Activated CD8-positive, alpha-beta memory T cell treated with anti-CD3 and anti-CD28 coated beads for 36 hours (primary cell): ENCODE data around the gene C5AR1. TPM values are rescaled to one million over a fixed set of nuclear protein-coding genes. Genes with fewer than 3 reads are reported as not detected.
"Not testable (repeated sequence)": the region's sequence is repeated elsewhere in the genome, so short reads cannot be mapped to it uniquely, and the experiment has no call there.

Experiments used
- CTCF ChIA-PET: fragments of 350-600 bp; sonication (Branson Sonifier 250); formaldehyde crosslinking; loops from one replicate; lab custom pipeline; 2021; ENCODE audit warnings: antibody characterized with exemption; lab: Charles Lee
- POLR2A ChIA-PET: fragments of 350-600 bp; sonication (Branson Sonifier 250); formaldehyde crosslinking; loops from one replicate; lab custom pipeline; 2021; ENCODE audit warnings: antibody characterized with exemption; lab: Charles Lee
- total RNA-seq, 2 experiments: library from RNA; stranded (reverse); gene quantifications; one replicate each; pipeline ENCODE4 v1.2.3, GENCODE V29; 2021

Gene C5AR1
- total RNA-seq, 2 experiments from 2014 or later = 0.86 to 0.99 TPM

DNA sequence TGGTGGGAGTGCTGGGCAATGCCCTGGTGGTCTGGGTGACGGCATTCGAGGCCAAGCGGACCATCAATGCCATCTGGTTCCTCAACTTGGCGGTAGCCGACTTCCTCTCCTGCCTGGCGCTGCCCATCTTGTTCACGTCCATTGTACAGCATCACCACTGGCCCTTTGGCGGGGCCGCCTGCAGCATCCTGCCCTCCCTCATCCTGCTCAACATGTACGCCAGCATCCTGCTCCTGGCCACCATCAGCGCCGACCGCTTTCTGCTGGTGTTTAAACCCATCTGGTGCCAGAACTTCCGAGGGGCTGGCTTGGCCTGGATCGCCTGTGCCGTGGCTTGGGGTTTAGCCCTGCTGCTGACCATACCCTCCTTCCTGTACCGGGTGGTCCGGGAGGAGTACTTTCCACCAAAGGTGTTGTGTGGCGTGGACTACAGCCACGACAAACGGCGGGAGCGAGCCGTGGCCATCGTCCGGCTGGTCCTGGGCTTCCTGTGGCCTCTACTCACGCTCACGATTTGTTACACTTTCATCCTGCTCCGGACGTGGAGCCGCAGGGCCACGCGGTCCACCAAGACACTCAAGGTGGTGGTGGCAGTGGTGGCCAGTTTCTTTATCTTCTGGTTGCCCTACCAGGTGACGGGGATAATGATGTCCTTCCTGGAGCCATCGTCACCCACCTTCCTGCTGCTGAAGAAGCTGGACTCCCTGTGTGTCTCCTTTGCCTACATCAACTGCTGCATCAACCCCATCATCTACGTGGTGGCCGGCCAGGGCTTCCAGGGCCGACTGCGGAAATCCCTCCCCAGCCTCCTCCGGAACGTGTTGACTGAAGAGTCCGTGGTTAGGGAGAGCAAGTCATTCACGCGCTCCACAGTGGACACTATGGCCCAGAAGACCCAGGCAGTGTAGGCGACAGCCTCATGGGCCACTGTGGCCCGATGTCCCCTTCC, 10.5 kb downstream of the C5AR1 start:
- ChIA-PET POLR2A (no interaction called here), CTCF (no interaction called here)

DNA sequence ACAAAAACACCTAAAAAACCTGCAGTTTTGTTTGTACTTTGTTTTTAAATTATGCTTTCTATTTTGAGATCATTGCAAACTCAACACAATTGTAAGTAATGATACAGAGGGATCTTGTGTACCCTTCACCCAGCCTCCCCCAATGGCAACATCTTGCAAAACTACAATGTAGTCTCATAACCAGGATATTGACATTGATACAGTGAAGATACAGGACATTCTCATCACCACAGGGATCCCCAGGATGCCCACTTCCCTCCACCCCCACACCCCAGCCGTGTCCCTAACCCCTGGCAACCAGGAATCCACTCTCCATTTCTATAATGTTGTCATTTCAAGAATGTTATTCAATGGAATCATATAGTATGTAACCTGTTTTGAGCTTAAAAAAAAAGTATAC, 12.0 kb downstream of the C5AR1 start:
- POLR2A ChIA-PET = no interaction called here
- CTCF ChIA-PET = no interaction called here

DNA sequence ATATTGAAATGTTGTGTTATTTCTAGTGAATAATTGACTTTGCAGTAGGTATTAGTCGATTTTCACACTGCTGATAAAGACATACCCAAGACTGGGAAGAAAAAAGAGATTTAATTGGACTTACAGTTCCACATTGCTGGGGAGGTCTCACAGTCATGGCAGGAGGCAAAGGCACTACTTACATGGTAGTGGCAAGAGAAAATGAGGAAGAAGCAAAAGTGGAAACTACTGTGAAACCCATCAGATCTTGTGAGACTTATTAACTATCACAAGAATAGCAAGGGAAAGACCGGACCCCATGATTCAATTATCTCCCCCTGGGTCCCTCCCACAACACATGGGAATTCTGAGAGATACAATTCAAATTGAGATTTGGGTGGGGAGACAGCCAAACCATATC, 12.4 kb downstream of the C5AR1 start:
- CTCF ChIA-PET = no interaction called here
- POLR2A ChIA-PET = no interaction called here

DNA sequence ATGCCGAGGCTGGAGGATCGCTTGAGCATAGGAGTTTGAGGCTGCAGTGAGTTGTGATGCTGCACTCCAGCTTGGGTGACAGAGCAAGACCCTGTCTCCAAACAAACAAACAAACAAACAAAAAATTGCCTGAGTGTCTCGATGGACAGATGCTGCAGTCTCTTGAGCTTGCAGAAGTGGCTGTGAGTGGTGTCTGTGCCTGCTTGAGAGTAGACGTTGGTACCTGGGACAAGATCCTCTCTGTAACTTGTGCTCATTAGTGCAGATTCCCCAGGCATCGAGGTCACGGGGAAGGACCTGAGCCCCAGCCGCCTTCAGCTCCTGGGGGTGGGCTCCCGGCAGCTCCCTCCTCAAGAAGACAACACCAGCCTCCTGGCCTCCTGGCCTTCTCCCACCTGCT, 13.7 kb downstream of the C5AR1 start:
- ChIA-PET CTCF (interaction anchor here (0.5 kb wide), 1 partner anchor 463 kb away, joined by 5 read pairs; no protein-coding TSS in a partner anchor), POLR2A (interaction anchor here (0.7 kb wide), 1 partner anchor 105 kb away, joined by 3 read pairs; no protein-coding TSS in a partner anchor)

DNA sequence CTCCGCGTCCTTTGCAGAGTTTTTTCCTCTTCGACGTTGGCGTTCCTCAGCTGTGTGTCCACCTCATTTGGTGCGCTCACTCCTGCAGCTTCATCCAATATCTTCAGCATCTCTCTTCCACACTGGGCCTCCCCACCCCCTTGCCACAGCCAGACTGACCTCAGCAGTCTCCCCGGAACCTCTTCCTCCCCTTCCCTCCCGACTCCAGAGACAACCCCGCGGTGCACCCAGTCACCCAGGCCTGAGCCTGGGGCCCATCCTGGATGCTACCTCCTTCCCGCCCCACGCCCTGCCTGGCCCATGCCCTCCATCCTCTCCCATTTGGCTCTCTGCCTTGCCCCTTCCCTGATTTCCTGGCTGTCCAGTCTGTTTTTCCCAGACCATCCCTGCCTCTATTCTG, 14.2 kb downstream of the C5AR1 start:
- ChIA-PET CTCF (interaction anchor here (0.5 kb wide), 1 partner anchor 464 kb away, joined by 5 read pairs; no protein-coding TSS in a partner anchor), POLR2A (no interaction called here)

DNA sequence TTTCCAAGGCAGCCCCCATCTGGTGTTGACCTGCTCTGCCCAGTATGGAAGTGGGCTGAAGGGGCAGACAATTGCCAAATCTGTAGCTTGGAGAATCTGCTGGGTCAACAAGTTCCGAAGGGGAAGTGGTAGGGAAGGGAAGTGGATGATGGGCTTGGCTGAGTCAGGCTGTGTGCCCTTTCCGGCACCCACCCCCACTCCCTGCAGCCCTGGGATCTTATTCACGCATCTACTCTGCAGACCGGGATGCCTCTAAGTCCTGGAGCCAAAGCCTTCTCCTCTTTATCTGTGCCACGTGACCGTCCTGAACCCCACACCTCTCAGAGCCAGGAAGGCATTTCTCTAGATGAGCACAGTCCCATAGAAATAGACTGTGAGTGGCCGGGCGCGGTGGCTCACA, 14.8 kb downstream of the C5AR1 start:
- ChIA-PET POLR2A (no interaction called here), CTCF (no interaction called here)

DNA sequence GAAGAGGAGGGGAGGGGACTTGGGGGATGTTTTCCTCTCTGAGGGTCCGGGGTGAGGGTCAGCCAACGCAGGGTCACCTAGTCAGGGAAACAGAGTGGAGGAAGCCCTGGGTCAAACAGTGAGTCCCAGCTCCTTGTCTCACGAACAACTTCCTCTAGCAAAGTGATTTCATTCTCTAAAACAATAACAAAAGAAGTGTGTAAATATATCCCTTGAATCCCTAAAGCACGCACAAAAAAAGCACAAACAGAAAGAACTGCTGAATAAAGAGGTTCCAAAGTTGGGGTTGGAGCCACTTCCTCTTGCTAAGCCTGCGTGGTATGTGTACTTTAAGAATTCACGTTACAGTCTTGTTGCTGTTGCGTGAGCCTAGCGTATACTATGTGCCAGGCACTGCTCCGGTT, 20.8 kb downstream of the C5AR1 start:
- ChIA-PET POLR2A (no interaction called here), CTCF (no interaction called here)

DNA sequence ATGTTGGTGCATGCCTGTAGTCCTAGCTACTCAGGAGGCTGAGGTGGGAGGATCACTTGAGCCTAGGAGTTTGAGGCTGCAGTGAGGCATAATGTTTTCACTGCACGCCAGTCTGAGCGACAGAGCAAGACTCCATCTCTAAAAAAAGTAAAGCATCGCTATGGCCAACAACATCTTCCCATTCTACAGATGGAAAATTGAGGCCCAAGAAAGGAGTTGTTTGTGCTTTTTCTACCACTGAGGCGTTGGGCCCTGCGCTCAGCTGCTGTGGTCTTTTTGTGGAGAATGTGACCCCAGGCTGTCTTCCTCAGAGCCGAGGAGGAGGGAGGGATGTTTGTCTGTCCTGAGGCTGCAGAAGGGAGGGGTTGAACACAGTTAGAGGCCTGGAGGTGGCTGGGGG, 21.8 kb downstream of the C5AR1 start:
- ChIA-PET POLR2A (no interaction called here), CTCF (no interaction called here)

DNA sequence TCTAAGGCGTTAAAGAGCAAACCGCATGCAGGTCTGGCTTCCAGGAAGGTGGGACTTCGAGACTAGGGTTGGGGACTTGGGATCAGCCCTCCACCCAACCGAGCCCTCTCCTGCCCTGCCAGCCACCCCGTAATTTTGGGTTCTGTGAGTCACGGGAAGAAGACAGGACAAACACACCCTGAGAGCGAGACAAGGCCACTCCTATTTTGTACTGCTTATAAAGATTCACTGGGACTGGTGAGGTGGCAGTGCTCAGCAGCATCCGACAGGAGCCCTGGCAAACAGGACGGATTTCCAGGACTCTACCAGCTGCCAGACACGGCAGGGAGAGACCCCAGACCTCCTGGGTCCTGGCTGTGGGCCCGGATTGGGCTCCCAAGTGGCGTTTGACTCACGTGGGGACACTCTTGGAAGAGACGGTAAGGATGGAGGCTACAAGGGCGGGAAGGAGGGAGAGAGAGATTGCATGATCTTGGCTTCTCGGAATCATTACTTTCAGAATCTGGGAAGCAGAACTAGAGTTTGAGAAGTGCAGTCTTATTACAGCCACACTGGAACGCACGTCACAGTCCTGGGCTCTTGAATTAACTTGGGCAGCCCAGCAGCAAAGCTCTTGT, 22.4 kb downstream of the C5AR1 start, which contains the start of gene C5AR2:
TSS of gene C5AR2 (plus strand) at position 245 of the 617 bp plus-strand sequence. CDS start 8,625 bp downstream, outside the sequence.
- CTCF ChIA-PET = no interaction called here
- POLR2A ChIA-PET = no interaction called here

DNA sequence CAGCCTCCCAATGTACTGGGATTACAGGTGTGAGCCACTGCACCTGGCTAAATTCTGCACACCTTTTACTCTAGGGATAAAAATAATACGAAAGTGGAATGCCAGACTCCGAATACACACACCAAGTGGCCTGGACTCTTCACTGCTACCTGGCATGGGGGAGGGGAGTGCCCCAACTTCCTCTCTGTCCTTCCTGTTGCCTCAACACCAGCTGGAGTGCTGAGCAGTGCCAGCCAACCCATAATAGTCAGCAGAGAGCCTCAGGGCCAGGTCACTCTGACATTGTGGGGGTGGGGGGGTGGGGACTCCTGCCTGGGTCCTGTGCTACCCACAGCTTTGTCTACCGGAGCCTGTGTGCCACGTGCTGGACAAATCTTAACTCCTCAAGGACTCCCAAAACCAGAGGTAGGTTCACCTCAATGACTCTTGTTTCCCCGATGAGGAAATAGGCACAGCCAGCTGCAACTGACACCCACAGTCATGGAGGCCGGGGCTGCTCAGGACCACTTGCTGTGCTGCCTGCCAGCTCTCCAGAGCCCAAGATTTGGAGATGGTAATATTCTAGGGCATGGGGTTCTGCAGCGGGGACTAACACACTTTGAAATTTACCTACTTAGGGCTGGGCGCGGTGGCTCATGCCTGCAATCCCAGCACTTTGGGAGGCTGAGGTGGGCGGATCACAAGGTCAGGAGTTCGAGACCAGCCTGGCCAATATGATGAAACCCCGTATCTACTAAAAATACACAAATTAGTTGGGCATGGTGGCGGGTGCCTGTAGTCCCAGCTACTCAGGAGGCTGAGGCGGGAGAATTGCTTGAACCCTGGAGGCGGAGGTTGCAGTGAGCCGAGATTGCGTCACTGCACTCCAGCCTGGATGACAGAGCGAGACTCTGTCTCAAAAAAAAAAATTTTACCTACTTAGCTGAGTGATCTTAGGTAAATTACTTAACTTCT, 27.4 kb downstream of the C5AR1 start:
- POLR2A ChIA-PET, CTCF ChIA-PET: not testable (repeated sequence)

DNA sequence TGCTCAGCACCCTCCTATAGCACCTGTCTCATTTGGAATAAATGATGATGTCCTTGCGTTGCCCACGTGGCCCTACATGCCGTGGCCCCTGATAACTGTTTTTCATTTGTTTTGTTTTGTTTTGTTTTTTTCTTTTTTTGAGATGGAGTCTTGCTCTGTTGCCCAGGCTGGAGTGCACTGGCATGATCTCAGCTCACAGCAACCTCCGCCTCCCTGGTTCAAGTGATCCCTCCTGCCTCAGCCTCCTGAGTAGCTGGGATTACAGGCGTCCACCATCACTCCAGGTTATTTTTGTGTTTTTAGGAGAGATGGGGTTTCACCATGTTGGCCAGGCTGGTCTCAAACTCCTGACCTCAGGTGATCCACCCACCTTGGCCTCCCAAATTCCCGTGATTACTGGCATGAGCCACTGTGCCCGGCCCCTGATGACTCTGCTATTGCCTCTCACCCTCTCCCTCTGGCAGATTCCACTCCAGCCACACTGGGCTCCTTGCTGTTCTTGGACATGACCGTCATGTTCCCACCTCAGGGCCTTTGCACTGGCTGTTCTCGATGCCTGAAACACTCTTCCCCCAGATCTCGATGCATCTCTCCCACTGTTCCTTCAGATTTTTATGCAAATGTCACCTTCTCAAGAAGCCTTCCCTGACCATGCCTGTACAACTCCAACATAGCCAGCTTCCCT, 29.7 kb downstream of the C5AR1 start:
- POLR2A ChIA-PET = no interaction called here
- CTCF ChIA-PET = no interaction called here

DNA sequence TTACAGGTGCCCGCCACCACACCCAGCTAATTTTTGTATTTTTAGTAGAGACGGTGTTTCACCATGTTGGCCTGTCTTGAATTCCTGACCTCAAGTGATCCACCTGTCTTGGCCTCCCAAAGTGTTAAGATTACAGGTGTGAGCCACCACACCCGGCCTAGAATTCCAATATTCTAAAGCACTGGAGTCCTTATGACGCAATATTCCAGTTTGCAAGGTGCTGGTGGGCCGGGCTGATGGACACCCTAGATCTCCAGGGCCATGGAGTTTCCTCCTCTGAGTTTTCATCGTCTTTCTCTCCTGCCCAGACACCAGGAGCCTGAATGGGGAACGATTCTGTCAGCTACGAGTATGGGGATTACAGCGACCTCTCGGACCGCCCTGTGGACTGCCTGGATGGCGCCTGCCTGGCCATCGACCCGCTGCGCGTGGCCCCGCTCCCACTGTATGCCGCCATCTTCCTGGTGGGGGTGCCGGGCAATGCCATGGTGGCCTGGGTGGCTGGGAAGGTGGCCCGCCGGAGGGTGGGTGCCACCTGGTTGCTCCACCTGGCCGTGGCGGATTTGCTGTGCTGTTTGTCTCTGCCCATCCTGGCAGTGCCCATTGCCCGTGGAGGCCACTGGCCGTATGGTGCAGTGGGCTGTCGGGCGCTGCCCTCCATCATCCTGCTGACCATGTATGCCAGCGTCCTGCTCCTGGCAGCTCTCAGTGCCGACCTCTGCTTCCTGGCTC, 31.0 kb downstream of the C5AR1 start:
- ChIA-PET POLR2A (no interaction called here), CTCF (no interaction called here)

DNA sequence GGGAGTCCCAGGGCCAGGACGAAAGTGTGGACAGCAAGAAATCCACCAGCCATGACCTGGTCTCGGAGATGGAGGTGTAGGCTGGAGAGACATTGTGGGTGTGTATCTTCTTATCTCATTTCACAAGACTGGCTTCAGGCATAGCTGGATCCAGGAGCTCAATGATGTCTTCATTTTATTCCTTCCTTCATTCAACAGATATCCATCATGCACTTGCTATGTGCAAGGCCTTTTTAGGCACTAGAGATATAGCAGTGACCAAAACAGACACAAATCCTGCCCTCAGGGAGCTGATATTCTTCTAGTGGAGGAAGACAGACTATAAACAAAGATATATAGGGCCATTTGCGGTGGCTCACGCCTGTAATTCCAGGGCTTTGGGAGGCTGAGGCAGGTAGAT, 32.1 kb downstream of the C5AR1 start:
- CTCF ChIA-PET = interaction anchor here (0.8 to 2.2 kb wide), 2 partner anchors 49 to 58 kb away, joined by 4 to 5 read pairs; no protein-coding TSS in a partner anchor

DNA sequence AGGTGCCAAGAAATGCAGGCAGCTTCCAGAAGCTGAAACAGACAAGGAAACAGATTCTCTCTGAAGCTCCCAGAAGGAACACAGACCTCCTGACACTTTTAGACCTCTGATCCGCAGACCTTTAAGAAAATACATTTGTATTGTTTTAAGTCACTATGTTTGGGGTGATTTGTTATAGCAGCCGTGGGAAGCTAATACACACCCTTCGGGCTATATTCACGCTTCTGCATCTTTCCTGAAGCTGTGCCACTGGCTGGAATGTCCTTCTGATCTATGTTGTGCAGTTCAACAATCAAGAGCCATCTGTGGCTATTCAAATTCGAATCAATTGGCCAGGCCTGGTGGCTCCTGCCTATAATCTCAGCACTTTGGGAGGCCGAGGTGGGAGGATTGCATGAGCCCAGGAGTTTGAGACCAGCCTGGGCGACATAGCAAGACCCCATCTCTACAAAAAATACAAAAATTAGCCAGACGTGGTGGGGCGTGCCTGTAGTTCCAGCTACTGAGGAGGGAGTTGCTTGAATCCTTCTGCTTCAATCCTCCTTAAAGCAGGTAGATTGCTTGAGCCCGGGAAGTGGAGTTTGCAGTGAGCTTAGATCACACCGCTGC, 33.6 kb downstream of the C5AR1 start:
- CTCF ChIA-PET = interaction anchor here (2.2 kb wide), 1 partner anchor 48 kb away, joined by 5 read pairs; no protein-coding TSS in a partner anchor

More for the DNA sequence above, 32.1 kb downstream of the C5AR1 start:
- POLR2A ChIA-PET = no interaction called here

DNA sequence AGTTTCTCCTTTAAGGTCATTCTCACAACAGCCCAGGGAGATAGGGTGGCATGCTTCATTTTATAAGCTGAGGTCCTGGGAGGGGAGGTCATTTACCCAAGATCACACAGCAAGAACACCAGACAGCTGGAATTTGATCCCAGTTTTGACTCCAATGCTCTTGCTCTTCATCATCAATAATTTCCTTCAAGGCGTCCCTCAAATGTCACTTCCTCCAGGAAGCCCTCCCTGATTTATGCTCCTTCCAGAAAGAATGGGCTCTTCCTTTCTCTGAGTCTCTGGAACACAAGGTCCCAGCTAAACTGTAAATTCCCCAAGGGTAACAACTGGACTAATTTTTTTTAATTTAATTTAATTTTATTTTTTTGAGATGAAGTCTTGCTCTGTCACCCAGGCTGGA, 34.8 kb downstream of the C5AR1 start:
- POLR2A ChIA-PET = interaction anchor here (0.6 kb wide), 1 partner anchor 70 kb away, joined by 3 read pairs; no protein-coding TSS in a partner anchor
- CTCF ChIA-PET = interaction anchor here (0.7 kb wide), 1 partner anchor 108 kb away, joined by 3 read pairs; no protein-coding TSS in a partner anchor

More for the DNA sequence above, 33.6 kb downstream of the C5AR1 start:
- POLR2A ChIA-PET = no interaction called here

DNA sequence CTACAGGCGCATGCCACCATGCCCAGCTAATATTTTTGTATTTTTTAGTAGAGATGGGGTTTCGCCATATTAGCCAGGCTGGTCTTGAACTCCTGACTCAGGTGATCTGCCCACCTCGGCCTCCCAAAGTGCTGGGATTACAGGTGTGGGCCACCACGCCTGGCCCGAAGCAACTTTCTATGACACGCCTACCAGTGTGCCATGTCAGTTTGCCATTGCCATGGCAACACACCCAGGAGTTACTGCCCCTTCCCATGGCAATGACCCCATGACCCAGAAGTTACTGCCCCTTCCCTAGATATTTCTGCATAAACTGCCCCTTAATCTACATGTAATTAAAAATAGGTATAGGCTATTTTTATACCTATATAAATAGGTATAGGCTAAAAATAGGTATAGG, 36.4 kb downstream of the C5AR1 start:
- CTCF ChIA-PET, POLR2A ChIA-PET: not testable (repeated sequence)
